Activated T-cell treated with anti-CD3 and anti-CD28 coated beads, Interleukin-2, amount 50 U/mL, for 72 hours (primary cell): ENCODE results near the gene FCAMR. TPM values are rescaled to one million over a fixed set of nuclear protein-coding genes. Genes with fewer than 3 reads are reported as not detected.
A peak's percentile ranks its signal among the peaks of the same experiment; 100 is the strongest.

Source experiments
- ATAC-seq, 2 donors: fragments of 150-1000 bp; cut with Tn5 transposase; replicated peaks in 1 of 2; 2 replicates each; pipeline ENCODE4 v1.10.0; 2021; ENCODE audit warnings: moderate library complexity in 2 of 2, mild to moderate bottlenecking in 1 of 2
- DNase-seq, 2 donors: peaks; one replicate each; pipeline ENCODE4 v3.0.0; 2021 to 2022; ENCODE audit warnings: mixed read lengths in 1 of 2
- H3K27ac Mint-ChIP-seq: one replicate; pipeline ENCODE4 v1.8.0; 2022; ENCODE audit warnings: mild to moderate bottlenecking, moderate library complexity, mixed read lengths
- H3K27me3 Mint-ChIP-seq: one replicate; pipeline ENCODE4 v1.8.0; 2022; ENCODE audit warnings: low read depth, mixed read lengths
- H3K36me3 Mint-ChIP-seq, 2 donors: one replicate each; pipeline ENCODE4 v1.8.0; 2022; ENCODE audit warnings: mixed read lengths in 2 of 2, mild to moderate bottlenecking in 1 of 2; ENCODE audit not compliant: insufficient read depth in 2 of 2
- H3K4me1 Mint-ChIP-seq: one replicate; pipeline ENCODE4 v1.8.0; 2022; ENCODE audit warnings: low read depth, mixed read lengths
- H3K4me3 Mint-ChIP-seq, 2 donors: one replicate each; pipeline ENCODE4 v1.8.0; 2022; ENCODE audit warnings: mild to moderate bottlenecking in 2 of 2, mixed read lengths in 2 of 2, moderate library complexity in 2 of 2
- H3K9me3 Mint-ChIP-seq, 2 donors: one replicate each; pipeline ENCODE4 v1.8.0; 2022; ENCODE audit warnings: mixed read lengths in 2 of 2
- total RNA-seq, 2 donors: library from RNA; stranded (reverse); gene quantifications; one replicate each; pipeline ENCODE4 v1.2.3, GENCODE V29; 2022

FCAMR gene
- total RNA-seq, 2 donors from 2014 or later = not detected

DNA sequence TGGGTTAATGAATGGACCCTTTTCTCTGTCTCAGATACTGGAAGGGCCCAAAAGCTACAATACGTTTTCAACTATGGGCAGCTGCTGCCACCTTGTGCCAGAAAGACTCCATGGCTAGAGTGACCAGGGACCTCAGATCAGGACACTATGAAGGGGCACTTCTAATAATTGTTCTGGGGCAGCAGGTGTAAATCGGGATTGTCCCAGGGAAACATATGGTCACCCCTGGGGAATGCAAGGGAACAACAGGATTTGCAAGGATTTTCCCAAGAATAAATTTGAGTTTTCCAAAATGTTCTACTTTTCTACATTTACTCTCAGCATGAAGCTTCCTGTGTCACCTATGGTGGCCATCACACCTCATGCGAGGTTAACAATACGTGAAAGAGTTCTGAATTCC is 12.0 kb upstream of the FCAMR start:
- DNase-seq (peak; percentile 60 to 64), ATAC-seq (peak; percentile 71 to 75)
- H3K9me3 Mint-ChIP-seq = no peaks in the 10 kb centered on the region
- H3K4me3 Mint-ChIP-seq = no peak overlapping the region
- no peaks in the 10 kb centered on the region for H3K36me3 Mint-ChIP-seq
- peaks cover 21% of the 10 kb centered on the region for H3K27me3 Mint-ChIP-seq
- H3K27ac Mint-ChIP-seq = no peak overlapping the region
- H3K4me1 Mint-ChIP-seq = peaks cover 6% of the 10 kb centered on the region

- Mint-ChIP-seq H3K27ac (no peak overlapping the region), H3K9me3 (no peaks in the 10 kb centered on the region), H3K4me1 (peaks cover 6% of the 10 kb centered on the region), H3K4me3 (no peak overlapping the region), H3K36me3 (no peaks in the 10 kb centered on the region), H3K27me3 (peaks cover 11% of the 10 kb centered on the region)
- ATAC-seq = peak; percentile 37 to 52
- no peak for DNase-seq
Observed at GRCh38 chr1:206979379-206980043, 9.3 kb upstream of the FCAMR start.

DNA sequence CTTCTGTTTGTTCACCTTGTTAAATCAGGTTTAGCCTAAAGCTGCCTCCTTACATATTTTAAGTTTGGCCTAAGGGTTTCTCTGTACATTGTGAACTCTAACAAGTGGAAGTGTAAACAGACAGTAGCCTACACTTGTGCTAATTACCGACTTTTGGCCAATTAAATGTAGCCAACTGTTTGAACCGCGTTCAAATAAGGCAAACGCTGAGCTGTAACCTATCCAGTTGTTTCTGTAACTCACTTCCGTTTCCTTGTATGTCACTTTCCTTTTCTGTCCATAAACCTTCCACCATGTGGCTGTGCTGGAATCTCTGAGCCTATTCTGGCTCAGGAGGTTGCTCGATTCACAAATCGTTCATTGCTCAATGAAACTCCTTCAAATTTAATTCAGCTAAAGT is 8.0 kb upstream of the FCAMR start:
- Mint-ChIP-seq H3K4me1 (peaks cover 6% of the 10 kb centered on the region), H3K27me3 (peaks cover 7% of the 10 kb centered on the region), H3K27ac (no peak overlapping the region), H3K4me3 (no peak overlapping the region), H3K9me3 (no peaks in the 10 kb centered on the region), H3K36me3 (no peaks in the 10 kb centered on the region)
- no peak for ATAC-seq
- no peak for DNase-seq

DNA sequence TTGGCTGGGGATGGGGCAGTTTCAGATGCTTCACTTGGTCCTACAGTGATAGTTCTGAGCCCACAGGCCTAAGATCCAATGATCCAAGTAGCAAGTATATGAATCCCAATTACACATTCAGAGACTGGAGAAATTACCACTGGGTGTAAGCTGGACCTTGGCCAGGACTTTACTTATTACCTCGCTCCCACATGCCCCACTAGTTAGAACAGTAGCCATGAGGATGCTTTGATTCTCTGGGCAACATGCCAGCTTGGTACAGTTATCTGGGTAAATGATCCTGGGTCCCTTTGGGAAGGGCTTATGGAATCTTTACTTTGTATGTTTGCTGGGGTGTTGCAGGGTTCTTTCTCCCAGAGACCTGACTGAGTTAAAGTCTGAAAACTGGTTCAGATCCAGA is 5.0 kb upstream of the FCAMR start:
- Mint-ChIP-seq H3K27ac (no peak overlapping the region), H3K9me3 (no peaks in the 10 kb centered on the region), H3K4me3 (no peak overlapping the region), H3K27me3 (peaks cover 15% of the 10 kb centered on the region), H3K36me3 (no peaks in the 10 kb centered on the region), H3K4me1 (peaks cover 6% of the 10 kb centered on the region)
- ATAC-seq (no peak), DNase-seq (no peak)

GRCh38 chr1:206974140-206974539 is 3.9 kb upstream of the FCAMR start:
- no peaks in the 10 kb centered on the region for H3K36me3 Mint-ChIP-seq
- H3K9me3 Mint-ChIP-seq = no peaks in the 10 kb centered on the region
- H3K27ac Mint-ChIP-seq = no peak overlapping the region
- DNase-seq (no peak), ATAC-seq (peak in 1 of 2 donors; percentile 19)
- H3K4me1 Mint-ChIP-seq = no peaks in the 10 kb centered on the region
- H3K4me3 Mint-ChIP-seq = no peak overlapping the region
- H3K27me3 Mint-ChIP-seq = peaks cover 15% of the 10 kb centered on the region

- Mint-ChIP-seq H3K4me3 (no peak overlapping the region), H3K4me1 (peaks cover 8% of the 10 kb centered on the region), H3K27me3 (peaks cover 15% of the 10 kb centered on the region), H3K9me3 (no peaks in the 10 kb centered on the region), H3K27ac (no peak overlapping the region), H3K36me3 (no peaks in the 10 kb centered on the region)
- ATAC-seq (no peak), DNase-seq (no peak)
Observed at GRCh38 chr1:206972728-206973127, 2.5 kb upstream of the FCAMR start.

GRCh38 chr1:206971029-206971655 is 882 bp upstream of the FCAMR start:
- Mint-ChIP-seq H3K27me3 (peaks cover 15% of the 10 kb centered on the region), H3K4me1 (peaks cover 20% of the 10 kb centered on the region), H3K27ac (no peak overlapping the region), H3K36me3 (no peaks in the 10 kb centered on the region), H3K4me3 (no peak overlapping the region), H3K9me3 (no peaks in the 10 kb centered on the region)
- no peak for ATAC-seq
- no peak for DNase-seq

GRCh38 chr1:206969090-206969489 is 1.2 kb downstream of the FCAMR start:
- Mint-ChIP-seq H3K9me3 (no peaks in the 10 kb centered on the region), H3K4me1 (peaks cover 20% of the 10 kb centered on the region), H3K4me3 (no peak overlapping the region), H3K27me3 (peaks cover 15% of the 10 kb centered on the region), H3K36me3 (no peaks in the 10 kb centered on the region), H3K27ac (no peak overlapping the region)
- no peak for ATAC-seq
- DNase-seq = no peak

DNA sequence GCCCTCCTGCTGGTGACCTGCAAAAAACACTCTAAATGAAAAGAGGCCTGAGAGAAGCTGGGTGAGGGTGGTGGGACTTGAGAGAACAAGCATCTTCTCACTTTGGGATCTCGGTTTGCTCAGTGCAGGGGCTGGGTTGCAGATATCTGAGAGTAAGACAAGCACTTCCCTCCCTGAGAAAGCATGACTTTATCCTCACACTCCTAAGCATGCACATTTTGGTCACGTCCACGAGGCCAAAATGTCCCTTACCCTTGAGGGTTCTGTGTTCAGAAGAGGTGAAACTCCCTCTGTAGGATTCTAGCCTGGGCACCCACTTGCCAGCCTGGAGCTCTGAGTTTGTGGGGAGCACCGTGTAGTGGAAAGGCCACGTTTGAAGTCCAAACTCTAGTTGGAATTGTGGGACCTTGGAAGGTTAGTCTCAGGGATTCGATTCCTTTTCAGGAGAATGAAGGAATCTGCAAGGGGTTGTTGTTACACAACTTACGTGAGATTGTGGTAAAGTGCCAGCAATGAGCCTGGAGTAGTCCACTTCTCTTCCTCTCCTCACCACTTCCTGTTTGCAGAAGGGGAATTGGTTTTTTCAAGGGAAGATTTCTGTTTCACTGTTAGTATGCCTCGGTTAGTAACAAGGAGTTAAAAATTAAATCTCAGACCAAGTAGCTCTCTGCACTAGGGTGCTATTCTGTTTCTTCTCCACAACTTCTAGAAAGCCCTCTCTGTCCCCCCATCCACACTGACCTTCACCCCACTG is 3.0 kb downstream of the FCAMR start:
- Mint-ChIP-seq H3K4me3 (peak overlapping the region; percentile 20 to 41), H3K27ac (no peak overlapping the region)
- no peak for DNase-seq

DNA sequence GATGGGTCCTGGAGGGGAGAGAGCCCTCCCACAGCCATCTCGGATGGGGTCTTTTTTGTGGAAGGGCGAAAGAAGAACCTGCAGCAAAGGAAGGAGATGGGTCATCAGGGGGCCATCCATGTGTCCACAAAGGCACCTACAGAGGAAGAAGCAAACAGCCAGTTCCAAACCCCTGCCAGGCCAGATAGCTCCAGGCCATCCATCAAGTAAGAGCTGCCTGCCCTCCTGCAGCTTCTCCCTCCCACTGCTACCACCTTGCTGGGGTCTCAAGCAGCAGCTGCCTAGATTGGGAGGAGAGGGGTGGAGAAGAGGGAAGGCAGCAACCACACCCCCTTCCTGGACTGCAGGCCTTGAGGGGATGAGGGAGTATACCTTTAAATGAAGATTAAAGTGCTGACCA is 4.5 kb downstream of the FCAMR start:
- no peak for DNase-seq
- no peaks in the 10 kb centered on the region for H3K27me3 Mint-ChIP-seq
- peaks cover 32% of the 10 kb centered on the region for H3K4me1 Mint-ChIP-seq
- ATAC-seq = no peak
- no peak overlapping the region for H3K27ac Mint-ChIP-seq
- H3K4me3 Mint-ChIP-seq = no peak overlapping the region
- H3K9me3 Mint-ChIP-seq = no peaks in the 10 kb centered on the region
- H3K36me3 Mint-ChIP-seq = no peaks in the 10 kb centered on the region

More for the DNA sequence above, 3.0 kb downstream of the FCAMR start:
- H3K27me3 Mint-ChIP-seq = peaks cover 10% of the 10 kb centered on the region
- ATAC-seq = peak in 1 of 2 donors; percentile 48
- H3K9me3 Mint-ChIP-seq = no peaks in the 10 kb centered on the region
- peaks cover 28% of the 10 kb centered on the region for H3K4me1 Mint-ChIP-seq
- H3K36me3 Mint-ChIP-seq = no peaks in the 10 kb centered on the region

DNA sequence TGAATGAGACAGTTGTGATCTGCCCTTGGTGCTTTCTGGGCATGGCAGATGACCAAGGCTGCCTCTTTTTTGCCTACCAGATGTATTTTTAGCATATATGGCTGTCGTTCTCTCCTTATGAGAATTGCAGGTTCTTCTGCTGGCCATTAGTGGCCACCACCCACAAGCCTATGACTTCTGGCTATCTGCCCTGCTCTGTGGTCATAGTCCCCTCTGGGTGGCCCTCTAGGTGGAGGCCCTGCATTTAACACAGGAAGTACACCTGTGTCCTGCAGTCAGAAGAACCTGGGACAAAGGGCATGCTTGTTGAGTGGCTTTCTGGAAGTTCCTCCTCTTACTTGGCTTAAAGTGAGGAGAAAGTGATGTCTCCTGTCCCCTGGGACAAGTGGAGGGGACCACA is 6.5 kb downstream of the FCAMR start:
- ATAC-seq = no peak
- H3K27me3 Mint-ChIP-seq = no peaks in the 10 kb centered on the region
- H3K4me1 Mint-ChIP-seq = peaks cover 32% of the 10 kb centered on the region
- no peak overlapping the region for H3K27ac Mint-ChIP-seq
- no peaks in the 10 kb centered on the region for H3K36me3 Mint-ChIP-seq
- H3K9me3 Mint-ChIP-seq = no peaks in the 10 kb centered on the region
- no peak overlapping the region for H3K4me3 Mint-ChIP-seq
- no peak for DNase-seq

DNA sequence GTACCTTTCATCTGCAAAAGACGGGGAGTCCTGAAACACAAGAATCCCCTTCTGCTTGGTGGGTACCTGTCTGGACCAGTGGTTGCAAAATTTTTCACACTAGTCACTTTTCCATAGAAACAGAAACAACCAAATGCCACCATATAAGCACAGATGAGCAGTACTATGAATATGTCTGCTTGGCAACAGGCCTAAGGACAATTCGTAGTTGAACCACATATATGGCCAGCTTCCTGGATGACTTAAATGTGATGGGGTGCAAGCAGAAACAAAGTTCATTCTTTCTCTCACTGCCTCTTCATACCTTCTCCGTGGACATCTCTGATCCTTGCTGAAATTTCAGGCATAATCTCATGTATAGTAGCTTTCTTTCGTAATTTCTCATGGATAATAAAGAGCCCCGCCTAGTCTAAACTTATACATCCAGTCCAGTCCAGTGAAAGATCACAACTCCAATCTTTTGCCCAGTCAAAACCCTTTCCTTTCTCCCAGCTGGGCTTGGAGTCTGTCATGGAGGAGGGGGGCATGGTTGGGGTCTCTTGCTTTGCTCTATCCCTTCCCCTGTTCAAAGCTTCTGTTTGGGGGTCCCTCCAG is 7.0 kb downstream of the FCAMR start:
- H3K27ac Mint-ChIP-seq = no peak overlapping the region
- no peak for DNase-seq
- no peak overlapping the region for H3K4me3 Mint-ChIP-seq
- peak in 1 of 2 donors; percentile 53 for ATAC-seq
- H3K9me3 Mint-ChIP-seq = no peaks in the 10 kb centered on the region
- peaks cover 29% of the 10 kb centered on the region for H3K4me1 Mint-ChIP-seq
- H3K27me3 Mint-ChIP-seq = no peaks in the 10 kb centered on the region
- H3K36me3 Mint-ChIP-seq = no peaks in the 10 kb centered on the region

DNA sequence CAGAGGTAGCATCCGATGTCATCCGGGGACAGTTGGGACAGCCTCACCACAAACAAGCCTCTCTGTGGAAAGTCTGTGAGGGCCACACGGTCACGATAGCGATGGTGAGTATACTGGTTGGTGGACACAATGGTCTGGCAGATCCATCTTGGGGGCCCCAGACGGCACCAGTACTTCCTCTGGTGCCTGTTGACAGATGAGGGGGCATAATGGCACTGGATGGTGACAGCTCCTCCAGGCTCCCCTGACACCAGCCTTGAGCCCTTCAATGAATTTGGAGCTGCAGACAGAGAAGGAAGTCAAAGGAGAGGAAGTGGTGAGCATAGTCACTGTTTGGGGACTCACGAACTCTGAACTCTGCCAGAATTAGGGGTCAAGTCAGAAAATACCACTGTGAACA is 8.0 kb downstream of the FCAMR start:
- Mint-ChIP-seq H3K4me3 (no peak overlapping the region), H3K9me3 (no peaks in the 10 kb centered on the region), H3K27ac (no peak overlapping the region), H3K27me3 (no peaks in the 10 kb centered on the region), H3K36me3 (no peaks in the 10 kb centered on the region), H3K4me1 (peaks cover 19% of the 10 kb centered on the region)
- peak in 1 of 2 donors; percentile 38 for ATAC-seq
- no peak for DNase-seq
